Activated CD4-positive, CD25-positive, alpha-beta regulatory T cell treated with anti-CD3 and anti-CD28 coated beads, Interleukin-2, amount 50 U/mL, for 24 hours (primary cell): ENCODE measurements around the gene BCR.
A peak's percentile ranks its signal among the peaks of the same experiment; 100 is the strongest.

Experiments used
- ATAC-seq, 2 donors: fragments of 150-1000 bp; cut with Tn5 transposase; one replicate each; pipeline ENCODE4 v1.10.0; 2021; ENCODE audit warnings: mild to moderate bottlenecking in 1 of 2, moderate library complexity in 1 of 2

The BCR gene

GRCh38 chr22:23277583-23278295 lies 97.4 kb downstream of the BCR start:
- no peak for ATAC-seq

DNA sequence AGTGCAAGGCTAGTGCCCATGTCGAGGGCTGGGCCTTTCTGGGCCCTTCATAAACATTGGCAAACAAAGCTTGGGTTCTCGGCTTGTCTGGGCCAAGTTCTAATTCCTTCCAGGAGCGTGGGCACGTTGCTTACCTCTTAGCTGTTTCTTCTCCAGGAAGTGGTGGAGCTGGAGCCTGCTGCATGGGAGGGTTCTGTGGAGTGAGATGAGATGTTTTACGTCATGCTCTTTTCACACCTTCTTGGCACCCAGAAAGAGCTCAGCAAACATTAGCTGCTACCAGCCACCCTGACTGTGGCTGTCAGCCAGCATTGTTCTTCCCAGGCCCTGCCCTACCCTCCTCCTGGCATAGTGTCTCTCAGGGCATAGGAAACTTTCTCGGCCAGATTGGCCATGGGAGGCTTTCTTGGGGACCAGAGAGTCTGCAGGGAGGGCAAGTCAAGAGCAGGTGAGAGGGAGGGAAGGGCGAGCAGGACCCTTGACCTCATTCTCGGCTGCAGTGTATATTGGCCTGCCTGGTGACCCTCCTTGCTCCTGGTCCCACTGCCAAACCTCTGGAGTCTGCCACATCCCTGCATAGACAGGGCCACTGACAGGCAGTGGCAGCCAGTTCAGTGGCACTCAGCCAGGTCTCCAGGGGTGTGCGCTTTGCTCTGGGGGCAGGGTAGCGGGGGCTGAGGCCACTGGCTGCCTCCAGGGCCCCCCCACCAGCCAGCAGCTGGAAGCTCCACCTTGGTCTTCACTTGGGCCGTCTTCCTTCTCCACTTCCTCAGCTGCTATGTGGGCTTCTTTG lies 98.8 kb downstream of the BCR start:
- ATAC-seq: no peak

GRCh38 chr22:23279781-23280180 lies 99.5 kb downstream of the BCR start:
- no peak for ATAC-seq

- ATAC-seq: no peak
These were observed 100.2 kb downstream of the BCR start for GRCh38 chr22:23280356-23281052.

GRCh38 chr22:23281053-23281405 lies 100.7 kb downstream of the BCR start:
- ATAC-seq: no peak

DNA sequence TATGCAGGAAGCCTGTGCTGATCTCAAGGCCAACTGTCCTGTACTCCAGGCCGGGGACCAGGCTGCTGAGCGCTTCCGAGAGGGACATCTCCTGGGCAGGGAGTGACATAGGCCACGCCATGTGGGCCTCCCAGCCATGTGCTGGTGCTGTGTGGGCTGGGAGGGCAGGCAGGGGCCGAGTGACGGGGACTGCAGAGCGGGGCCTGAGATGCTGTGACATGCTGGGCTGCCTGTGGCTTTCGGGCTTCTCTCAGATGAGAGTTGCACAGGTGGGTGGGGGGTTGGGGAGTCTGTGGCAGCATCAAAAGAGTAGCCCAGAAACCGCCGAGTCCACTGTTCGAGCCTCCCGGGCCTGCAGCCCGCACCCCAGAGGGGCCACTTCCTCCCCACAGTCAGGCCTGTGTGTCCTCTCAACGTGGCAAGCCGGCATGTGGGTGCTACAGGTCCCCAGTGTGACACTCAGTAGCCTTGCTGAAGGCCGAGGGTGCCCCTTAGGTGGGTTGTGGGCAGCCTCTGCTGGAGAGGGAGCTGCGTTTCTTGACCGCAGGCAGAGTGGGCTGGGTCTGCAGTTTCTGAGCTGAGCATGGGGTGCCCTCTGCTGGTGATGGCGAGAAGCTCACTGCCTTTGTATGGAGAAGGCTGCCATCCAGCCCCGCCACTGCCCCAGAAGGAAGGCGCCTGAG lies 101.2 kb downstream of the BCR start:
- peak; percentile 74 to 79 for ATAC-seq

- no peak for ATAC-seq
These were observed 101.8 kb downstream of the BCR start for GRCh38 chr22:23282089-23282501.

- no peak for ATAC-seq
These were observed 102.2 kb downstream of the BCR start for GRCh38 chr22:23282516-23282915.

- no peak for ATAC-seq
These were observed 102.7 kb downstream of the BCR start for GRCh38 chr22:23282986-23283385.

GRCh38 chr22:23283591-23284503 lies 103.5 kb downstream of the BCR start:
- no peak for ATAC-seq

DNA sequence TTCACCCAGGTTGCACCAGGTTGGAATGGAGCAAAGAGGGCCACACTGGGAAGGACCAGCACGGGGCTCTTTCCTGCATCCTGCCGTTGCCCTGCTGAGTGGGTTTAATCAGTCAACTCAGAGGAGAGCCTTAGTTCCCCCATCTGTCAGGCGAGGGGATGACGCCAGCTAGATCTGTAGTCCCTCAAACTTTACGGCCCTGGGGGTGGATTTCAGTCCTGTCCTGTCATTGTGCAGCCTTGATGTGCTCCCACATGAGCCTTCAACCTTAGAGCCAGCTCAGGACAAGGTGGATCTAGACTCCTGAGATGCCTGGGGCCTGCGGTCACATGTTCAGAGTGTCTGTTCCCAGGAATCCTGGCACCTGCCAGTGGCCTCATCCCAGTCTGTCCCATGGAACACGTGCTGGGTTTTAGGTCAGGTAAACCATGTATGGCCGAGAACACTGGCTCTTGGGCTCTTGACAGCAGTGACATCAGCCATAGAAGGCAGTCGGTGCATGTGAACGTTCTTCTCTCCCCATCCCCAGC lies 104.3 kb downstream of the BCR start:
- no peak for ATAC-seq

DNA sequence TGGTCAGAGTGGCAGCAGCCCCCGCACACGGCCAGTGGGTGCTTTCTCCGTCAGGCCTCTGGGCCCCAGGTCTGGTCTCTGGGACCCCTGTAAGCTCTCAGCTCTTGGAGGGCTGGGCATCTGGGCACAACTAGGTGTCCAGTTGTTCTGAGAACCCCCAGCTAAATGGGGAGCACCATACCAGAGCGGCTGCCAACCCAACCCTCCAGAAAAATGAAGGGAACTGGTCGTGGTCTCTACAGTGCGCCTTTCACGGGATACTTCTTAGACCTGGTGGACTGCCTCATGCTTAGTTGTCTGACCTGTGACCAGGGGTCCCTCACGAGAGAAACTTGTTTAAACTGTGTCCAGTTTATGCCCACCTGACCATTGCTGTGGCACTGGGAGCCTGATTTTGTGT lies 104.9 kb downstream of the BCR start:
- ATAC-seq: no peak

- no peak for ATAC-seq
These were observed 105.4 kb downstream of the BCR start for GRCh38 chr22:23285734-23286133.

DNA sequence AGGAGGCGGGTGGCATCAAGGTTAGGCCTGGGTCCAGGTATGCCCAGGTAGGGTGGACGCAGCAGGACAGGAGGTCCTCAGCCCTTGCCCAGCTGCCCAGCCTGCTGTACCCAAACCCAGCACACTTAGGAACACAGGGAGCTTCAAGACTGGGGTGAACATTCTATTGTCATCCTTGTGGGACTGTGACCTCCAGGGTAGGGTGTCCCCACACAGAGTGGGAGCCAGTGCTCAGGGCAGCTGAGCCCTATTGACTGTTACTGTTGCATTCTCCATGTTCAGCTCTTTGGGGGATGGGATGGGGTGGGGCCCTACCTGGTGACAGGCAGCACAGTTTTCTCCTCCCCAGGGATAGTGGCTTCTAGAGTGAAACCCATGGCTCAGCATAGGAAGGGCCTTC lies 106.0 kb downstream of the BCR start:
- ATAC-seq: no peak

DNA sequence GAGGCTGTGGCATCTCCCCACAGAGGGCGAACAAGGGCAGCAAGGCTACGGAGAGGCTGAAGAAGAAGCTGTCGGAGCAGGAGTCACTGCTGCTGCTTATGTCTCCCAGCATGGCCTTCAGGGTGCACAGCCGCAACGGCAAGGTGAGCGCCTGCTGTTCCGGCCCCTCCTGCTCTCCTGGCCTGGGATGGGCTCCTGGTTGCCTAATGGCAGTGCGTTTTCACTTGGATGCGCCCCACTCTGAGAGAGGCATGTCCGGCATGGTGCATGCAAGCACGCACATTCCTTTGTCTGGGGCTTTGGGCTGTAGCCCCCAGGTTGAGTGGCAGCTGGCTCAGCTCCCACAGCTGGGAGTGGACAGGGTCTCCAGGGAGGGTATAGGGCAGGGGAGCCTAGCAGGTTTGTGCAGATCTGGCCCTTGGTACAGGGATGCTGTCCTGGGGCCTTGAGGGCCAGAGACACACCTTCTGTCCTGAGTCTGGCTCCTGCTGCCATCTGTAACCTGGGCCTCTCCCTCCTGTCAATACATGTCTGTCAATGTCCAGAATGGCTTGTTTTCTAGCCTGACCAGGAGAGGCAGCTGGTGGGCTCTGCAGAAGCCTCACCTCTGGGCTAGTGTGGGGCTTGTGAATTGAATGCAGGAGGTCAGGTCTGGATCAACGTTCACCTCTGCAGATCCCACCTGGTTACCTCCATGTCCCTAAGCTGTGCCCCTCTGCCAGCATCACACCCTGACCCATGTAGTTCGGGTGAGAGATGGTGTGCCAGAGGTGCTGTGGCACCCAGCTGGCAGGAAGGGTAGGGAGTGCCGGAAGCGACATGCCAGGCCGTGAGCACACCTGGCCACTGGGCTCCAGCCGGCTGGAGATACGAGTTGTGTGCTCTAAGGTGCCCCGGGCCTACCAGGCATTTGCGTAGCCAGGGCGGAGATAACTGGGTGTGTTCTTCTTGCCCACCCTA lies 107.1 kb downstream of the BCR start:
- ATAC-seq: no peak

DNA sequence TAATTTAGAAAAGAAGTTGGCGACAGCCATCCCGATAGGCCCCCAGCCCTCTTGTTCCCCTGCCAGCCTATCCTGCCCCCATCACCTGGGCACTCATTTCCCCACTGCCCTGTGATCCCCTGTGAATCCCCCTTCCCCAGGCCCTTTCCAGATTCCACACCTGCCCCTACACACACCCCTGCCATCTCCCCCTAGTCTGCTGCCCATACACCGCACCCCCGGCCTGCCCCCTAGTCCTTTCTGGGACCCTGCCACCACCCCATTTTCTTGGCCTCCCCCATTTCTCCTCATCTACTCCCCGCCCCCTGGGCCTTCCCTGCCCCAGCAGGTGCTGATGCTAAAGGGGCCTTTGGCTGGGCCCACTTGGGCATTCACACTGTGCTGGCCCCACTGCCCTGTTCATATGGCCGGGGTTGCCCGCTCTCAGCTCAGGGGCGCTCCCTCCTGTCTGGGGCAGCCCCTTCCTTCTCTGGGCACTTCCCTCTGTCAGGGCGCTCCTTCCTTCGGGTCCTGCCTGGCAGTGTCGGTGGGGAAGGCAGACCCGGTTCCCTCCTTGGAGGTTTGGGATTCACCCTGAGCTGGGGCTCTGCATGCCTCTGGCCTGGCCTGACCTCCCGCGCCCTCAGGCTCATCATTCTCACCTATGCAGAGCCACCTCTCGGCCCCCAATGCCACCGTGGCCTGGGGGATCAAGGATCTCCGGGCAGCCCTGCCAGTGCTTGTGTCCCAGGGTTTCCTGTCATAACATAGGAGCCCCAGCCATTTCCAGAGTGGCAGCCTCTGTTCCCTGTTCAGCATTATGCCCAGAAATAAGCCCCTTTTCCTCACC lies 108.2 kb downstream of the BCR start:
- no peak for ATAC-seq

GRCh38 chr22:23289130-23289503 lies 108.8 kb downstream of the BCR start:
- no peak for ATAC-seq

DNA sequence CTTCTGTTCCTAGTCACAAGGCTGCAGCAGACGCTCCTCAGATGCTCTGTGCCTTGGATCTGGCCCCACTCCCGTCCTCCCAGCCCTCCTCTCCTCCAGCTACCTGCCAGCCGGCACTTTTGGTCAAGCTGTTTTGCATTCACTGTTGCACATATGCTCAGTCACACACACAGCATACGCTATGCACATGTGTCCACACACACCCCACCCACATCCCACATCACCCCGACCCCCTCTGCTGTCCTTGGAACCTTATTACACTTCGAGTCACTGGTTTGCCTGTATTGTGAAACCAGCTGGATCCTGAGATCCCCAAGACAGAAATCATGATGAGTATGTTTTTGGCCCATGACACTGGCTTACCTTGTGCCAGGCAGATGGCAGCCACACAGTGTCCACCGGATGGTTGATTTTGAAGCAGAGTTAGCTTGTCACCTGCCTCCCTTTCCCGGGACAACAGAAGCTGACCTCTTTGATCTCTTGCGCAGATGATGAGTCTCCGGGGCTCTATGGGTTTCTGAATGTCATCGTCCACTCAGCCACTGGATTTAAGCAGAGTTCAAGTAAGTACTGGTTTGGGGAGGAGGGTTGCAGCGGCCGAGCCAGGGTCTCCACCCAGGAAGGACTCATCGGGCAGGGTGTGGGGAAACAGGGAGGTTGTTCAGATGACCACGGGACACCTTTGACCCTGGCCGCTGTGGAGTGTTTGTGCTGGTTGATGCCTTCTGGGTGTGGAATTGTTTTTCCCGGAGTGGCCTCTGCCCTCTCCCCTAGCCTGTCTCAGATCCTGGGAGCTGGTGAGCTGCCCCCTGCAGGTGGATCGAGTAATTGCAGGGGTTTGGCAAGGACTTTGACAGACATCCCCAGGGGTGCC lies 109.8 kb downstream of the BCR start:
- peak; percentile 25 to 44 for ATAC-seq
